Transverse colon (tissue), 4 donors: Measurements from ENCODE around the gene UNC93B1. TPM values are rescaled to one million over a fixed set of nuclear protein-coding genes. Genes with fewer than 3 reads are reported as not detected.
"Not testable (repeated sequence)": the region's sequence is repeated elsewhere in the genome, so short reads cannot be mapped to it uniquely, and the experiment has no call there.

Experiments used
- DNase-seq: peaks from one replicate; pipeline ENCODE4 v3.0.0-alpha.2; 2019
- H3K27ac ChIP-seq, 4 donors: fragments of 200-600 bp; sonication (generic); 2 replicates each; pipeline ENCODE4 v1.5.1; 2016 to 2018; ENCODE audit warnings: inconsistent platforms in 4 of 4
- H3K27me3 ChIP-seq: fragments of 200-600 bp; sonication (generic); 2 replicates; pipeline ENCODE4 v1.5.1; 2017; ENCODE audit warnings: inconsistent platforms
- H3K36me3 ChIP-seq, 4 donors: fragments of 200-600 bp; sonication (generic); 2 replicates each; pipeline ENCODE4 v1.5.1; 2017 to 2019; ENCODE audit warnings: inconsistent platforms in 4 of 4
- H3K4me1 ChIP-seq, 4 donors: fragments of 200-600 bp; sonication (generic); 2 replicates each; pipeline ENCODE4 v1.5.1; 2017 to 2020; ENCODE audit warnings: inconsistent platforms in 4 of 4
- H3K4me3 ChIP-seq, 4 donors: fragments of 200-600 bp; sonication (generic); 1 replicate in 1 of 4; 2 replicates in 3 of 4; pipeline versions ENCODE4 v1.5.1 to v1.6.1; 2017 to 2019; ENCODE audit warnings: inconsistent platforms in 4 of 4
- H3K9me3 ChIP-seq, 2 donors: fragments of 200-600 bp; sonication (generic); 2 replicates each; pipeline ENCODE4 v1.5.1; 2017 to 2019; ENCODE audit warnings: inconsistent platforms in 2 of 2
- EP300 ChIP-seq: sonication (generic); formaldehyde crosslinking; IDR thresholded peaks from one replicate; pipeline ENCODE4 v1.6.1; 2017; ENCODE audit warnings: antibody characterized with exemption, low read depth
- POLR2A ChIP-seq: fragments of 450-650 bp; IDR thresholded peaks from one replicate; pipeline ENCODE4 v1.6.1; 2016; ENCODE audit warnings: antibody characterized with exemption, mild to moderate bottlenecking, moderate library complexity
- POLR2AphosphoS5 ChIP-seq, 3 donors: sonication (generic); formaldehyde crosslinking; IDR thresholded peaks; one replicate each; pipeline ENCODE4 v1.6.1; 2016; ENCODE audit warnings: antibody characterized with exemption in 3 of 3
- WGBS, 2 donors: methylation state at CpG; one replicate each; pipeline ENCODE4 v1.1.5; 2018; ENCODE audit warnings: low coverage in 1 of 2; 5-methylcytosine and 5-hydroxymethylcytosine counted together
- in situ Hi-C, 4 donors: fragments of 200-750 bp; cut with MboI; loops; one replicate each; pipeline versions ENCODE4 v1.15.0 to v1.15.1; 2017; ENCODE audit warnings: low sequenced_read_pairs in 3 of 4, low pct_ligation_motif_present in 1 of 4, low pct_unique_long_range_greater_than_20kb in 1 of 4
- intact Hi-C: fragments of 100-400 bp; cut with DNase I; formaldehyde crosslinking; loops from one replicate; pipeline ENCODE4 v1.15.1; 2023; ENCODE audit warnings: low total_unique reads
- total RNA-seq, 4 donors: library from RNA; depleted of rRNA; stranded (reverse); fragments of >200 nt; gene quantifications; one replicate each; pipeline ENCODE4 v1.1.0, GENCODE V29; 2016
- TF ChIP-seq, protein P1 (sequence below), 5 experiments: fragments of 200-600 bp in 3 of 5; fragments of 450-650 bp in 2 of 5; sonication (generic) in 3 of 5; IDR thresholded peaks; 1 replicate in 2 of 5; 2 replicates in 3 of 5; pipeline ENCODE4 v1.5.1; 2016 to 2017; ENCODE audit warnings: antibody characterized with exemption in 5 of 5, inconsistent platforms in 3 of 5, mild to moderate bottlenecking in 2 of 5, moderate library complexity in 1 of 5

UNC93B1 gene
- total RNA-seq, 4 donors from 2014 or later = 32.2 to 67.7 (median 54.7) TPM

DNA sequence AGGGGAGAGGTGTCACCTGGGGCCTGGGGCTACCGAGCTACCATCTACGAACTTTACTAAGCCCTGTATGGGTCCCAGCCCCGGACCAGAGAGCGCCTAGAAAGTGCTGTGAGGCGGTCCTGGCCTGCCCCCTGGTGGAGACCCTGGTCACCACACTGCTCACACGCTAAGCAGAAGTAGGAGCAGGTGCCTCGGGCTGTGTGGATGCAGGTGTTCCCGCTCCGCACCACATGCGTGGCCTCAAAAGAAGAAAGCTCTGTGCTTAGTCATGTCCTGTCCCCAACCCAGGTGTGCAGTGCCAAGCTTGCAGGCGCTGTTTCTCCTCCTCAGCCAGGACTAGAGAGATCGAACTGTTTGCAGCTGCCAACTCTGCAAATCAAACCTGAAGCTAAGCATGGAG lies 10.1 kb downstream of the UNC93B1 start:
- H3K4me3 ChIP-seq, H3K27ac ChIP-seq, intact Hi-C loops, H3K9me3 ChIP-seq, in situ Hi-C loops, H3K36me3 ChIP-seq: not testable (repeated sequence)
- Histone ChIP-seq H3K27me3 (peaks cover 11% of the 10 kb centered on the region), H3K4me1 (peaks cover 0 to 25% (median 12%) of the 10 kb centered on the region in 4 donors)
- TF ChIP-seq, protein P1, sequence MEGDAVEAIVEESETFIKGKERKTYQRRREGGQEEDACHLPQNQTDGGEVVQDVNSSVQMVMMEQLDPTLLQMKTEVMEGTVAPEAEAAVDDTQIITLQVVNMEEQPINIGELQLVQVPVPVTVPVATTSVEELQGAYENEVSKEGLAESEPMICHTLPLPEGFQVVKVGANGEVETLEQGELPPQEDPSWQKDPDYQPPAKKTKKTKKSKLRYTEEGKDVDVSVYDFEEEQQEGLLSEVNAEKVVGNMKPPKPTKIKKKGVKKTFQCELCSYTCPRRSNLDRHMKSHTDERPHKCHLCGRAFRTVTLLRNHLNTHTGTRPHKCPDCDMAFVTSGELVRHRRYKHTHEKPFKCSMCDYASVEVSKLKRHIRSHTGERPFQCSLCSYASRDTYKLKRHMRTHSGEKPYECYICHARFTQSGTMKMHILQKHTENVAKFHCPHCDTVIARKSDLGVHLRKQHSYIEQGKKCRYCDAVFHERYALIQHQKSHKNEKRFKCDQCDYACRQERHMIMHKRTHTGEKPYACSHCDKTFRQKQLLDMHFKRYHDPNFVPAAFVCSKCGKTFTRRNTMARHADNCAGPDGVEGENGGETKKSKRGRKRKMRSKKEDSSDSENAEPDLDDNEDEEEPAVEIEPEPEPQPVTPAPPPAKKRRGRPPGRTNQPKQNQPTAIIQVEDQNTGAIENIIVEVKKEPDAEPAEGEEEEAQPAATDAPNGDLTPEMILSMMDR (IDR thresholded peaks at IDR 0.05) = peak; percentile 50 to 83 (median 68)
- DNase-seq = peak; percentile 76
- 10% methylated on average over 12 of the region's 12 CpGs; no CpG with 5 or more reads in 1 of the 2 donors for WGBS, 2 donors

DNA sequence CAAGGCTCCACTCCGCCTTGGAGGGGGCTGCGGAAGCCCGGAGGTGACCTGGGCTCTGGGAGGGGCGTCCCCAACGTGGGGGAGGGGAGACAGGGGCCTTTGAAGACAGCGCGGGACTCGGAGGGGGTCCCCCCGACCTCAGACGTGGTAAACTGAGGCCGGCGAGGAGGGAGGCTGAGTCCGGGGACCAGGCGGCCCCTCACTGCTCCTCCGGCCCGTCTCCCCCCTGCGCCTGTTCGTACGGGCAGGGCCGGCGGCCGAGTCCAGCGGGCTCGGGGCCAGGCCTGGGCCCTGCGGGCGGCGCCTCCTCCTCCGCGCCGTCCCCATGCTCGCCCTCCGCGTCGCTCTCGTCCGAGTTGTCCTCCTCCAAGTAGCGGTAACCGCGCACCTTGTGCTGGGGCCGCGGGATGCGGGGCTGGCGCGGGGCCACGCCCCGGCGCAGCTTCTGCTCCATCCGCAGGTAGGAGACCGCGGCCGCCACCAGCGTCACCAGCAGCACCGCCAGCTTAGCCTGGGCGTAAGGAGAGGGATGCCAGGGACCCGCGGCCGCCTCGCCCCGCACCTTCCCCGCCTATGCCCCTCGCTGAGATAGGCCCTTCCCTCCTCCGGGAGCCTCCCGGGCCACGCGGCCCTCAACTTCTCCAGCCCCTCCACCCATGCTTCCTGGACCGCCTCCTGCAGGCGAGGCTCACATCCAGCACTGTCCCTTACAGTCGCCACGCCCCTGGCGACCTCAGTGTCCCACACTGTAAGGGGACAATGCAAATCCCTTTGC lies 12.4 kb downstream of the UNC93B1 start:
- Histone ChIP-seq H3K4me1 (peaks cover 0 to 15% (median 10%) of the 10 kb centered on the region in 4 donors), H3K4me3 (peak overlapping the region in 1 of 4 donors; percentile 32), H3K27me3 (peaks cover 11% of the 10 kb centered on the region)
- intact Hi-C loops, DNase-seq, in situ Hi-C loops, H3K9me3 ChIP-seq, H3K36me3 ChIP-seq, H3K27ac ChIP-seq: not testable (repeated sequence)
- 51% methylated on average over 50 of the region's 70 CpGs; no CpG with 5 or more reads in 1 of the 2 donors for WGBS, 2 donors

DNA sequence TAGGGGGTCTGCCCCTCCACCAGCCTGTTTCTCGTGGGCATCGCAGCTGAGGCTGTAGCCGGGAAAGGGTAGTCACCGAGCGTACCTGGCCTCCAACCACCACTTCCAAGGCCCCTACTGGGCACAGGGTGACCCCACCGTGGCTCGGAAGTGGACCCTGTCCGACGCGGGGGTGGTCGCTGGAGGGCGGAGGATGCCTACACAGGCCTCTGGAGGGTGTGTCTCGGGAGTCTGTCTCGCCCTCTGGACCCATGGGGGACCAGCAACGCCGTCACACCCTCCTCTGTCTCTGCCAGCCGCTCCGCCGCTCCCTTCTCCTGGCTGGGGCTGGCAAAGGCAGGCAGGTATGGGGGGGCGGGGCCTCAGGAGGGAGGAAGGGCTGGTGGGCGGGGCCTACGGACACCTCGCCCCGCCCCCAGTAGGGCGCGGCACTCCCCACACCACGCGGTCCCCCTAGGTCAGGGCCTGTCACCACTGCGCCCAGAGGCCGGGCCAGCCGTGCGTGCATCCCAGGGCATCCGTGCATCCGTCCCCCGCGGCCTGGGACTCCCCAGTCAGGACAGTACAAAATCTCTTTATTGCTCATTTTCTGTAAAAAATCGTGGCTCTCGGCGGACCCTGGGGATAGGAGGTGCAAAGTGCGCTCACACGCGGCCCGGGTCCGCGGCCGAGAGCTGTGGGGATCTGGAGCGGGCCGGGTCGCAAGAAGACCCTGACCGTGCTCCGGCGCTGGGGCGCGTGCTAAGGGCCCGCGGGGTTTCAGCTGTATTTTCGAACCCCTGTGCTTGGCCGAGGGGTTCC lies 13.2 kb downstream of the UNC93B1 start:
- peaks cover 0 to 10% (median 8%) of the 10 kb centered on the region in 4 donors for H3K4me1 ChIP-seq
- H3K27me3 ChIP-seq = peaks cover 11% of the 10 kb centered on the region
- intact Hi-C loops, in situ Hi-C loops, H3K9me3 ChIP-seq, H3K27ac ChIP-seq, H3K36me3 ChIP-seq, DNase-seq: not testable (repeated sequence)
- H3K4me3 ChIP-seq = peak overlapping the region in 1 of 4 donors; percentile 32
- WGBS, 2 donors = 34% methylated on average over 22 of the region's 58 CpGs; no CpG with 5 or more reads in 1 of the 2 donors

DNA sequence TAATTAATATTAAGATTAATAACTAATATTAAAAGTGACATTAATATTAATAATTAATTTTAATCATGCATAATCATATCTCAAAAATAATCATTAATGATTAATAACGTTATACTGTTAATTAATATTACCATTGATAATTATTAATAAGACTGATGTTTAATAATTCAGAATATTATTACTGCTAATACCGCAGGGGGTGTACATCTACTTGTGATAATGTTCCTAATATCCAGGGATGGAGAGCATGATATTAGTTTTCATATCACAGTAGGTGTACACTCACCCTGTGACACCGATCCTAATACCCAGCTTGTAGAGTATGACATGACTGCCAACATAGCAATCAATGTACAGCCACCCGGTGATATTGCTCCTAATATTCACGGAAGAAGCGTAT lies 18.6 kb downstream of the UNC93B1 start:
- in situ Hi-C loops, H3K4me3 ChIP-seq, intact Hi-C loops: not testable (repeated sequence)

DNA sequence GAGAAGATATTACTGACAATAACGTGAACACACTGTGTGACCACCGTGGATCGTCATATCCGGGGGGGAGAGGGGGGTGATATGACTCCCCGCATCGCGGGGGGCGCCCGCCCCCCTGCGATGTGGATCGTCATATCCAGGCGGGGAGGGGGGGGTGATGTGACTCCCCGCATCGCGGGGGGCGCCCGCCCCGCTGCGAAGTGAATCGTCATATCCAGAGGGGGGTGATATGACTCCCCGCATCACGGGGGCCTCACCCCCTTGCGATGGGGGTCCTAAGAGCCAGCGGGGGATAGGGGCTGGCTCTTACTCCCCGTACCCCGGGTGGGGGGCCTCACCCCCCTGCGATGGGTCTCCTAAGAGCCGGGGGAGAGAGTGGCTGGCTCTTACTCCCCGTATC lies 19.9 kb downstream of the UNC93B1 start:
- DNase-seq = no peak
- in situ Hi-C loops = no loop called here

More for the DNA sequence above, 18.6 kb downstream of the UNC93B1 start:
- H3K4me1 ChIP-seq, H3K36me3 ChIP-seq, H3K27me3 ChIP-seq, DNase-seq, H3K27ac ChIP-seq, H3K9me3 ChIP-seq: not testable (repeated sequence)
- WGBS, 2 donors = 78 to 79% methylated on average over 3 to 6 of the region's 6 CpGs

DNA sequence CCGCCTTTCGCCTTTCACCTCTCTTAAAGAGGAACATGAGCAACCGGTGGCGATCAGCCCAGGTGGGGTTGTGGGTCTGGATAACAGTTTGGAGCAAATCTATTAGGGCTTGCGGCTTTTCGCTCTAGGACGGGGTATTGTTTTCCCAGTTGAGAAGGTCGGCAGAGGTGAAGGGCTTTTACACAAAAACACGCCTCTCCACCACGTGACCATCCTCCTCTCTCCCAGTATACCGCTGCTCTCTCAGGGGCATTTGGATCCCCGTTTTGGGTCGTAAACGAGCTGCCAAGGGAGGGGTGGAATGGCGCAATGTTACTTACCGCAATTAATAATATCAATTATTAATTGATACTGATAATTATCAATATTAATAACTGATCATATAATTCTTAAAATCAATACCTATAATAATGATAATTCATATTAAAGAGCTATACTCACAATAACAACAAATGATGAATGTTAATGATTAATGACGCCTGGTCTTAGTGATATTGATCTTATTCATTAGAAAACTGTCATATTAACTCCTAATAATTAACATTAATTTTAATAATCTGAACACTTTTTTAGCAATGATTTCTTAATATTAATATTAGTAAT lies 21.5 kb downstream of the UNC93B1 start:
- H3K36me3 ChIP-seq, in situ Hi-C loops, H3K4me1 ChIP-seq, H3K9me3 ChIP-seq, H3K4me3 ChIP-seq, intact Hi-C loops, H3K27me3 ChIP-seq, DNase-seq, H3K27ac ChIP-seq: not testable (repeated sequence)
- 72 to 81% methylated on average over 9 to 17 of the region's 17 CpGs for WGBS, 2 donors

More for the DNA sequence above, 19.9 kb downstream of the UNC93B1 start:
- WGBS, 2 donors = 76% methylated on average over 23 of the region's 29 CpGs; no CpG with 5 or more reads in 1 of the 2 donors
- TF ChIP-seq POLR2A (no peak), POLR2AphosphoS5 (IDR thresholded peaks at IDR 0.05) (no peak), EP300 (no peak)
- TF ChIP-seq, protein P1 (IDR thresholded peaks at IDR 0.05) = no peak
- no peak overlapping the region for H3K27ac ChIP-seq
- peaks cover 0 to 2% (median under 1%) of the 10 kb centered on the region in 4 donors for H3K4me1 ChIP-seq
- H3K36me3 ChIP-seq = no peaks in the 10 kb centered on the region
- no peaks in the 10 kb centered on the region for H3K9me3 ChIP-seq
- H3K27me3 ChIP-seq = no peaks in the 10 kb centered on the region
- H3K4me3 ChIP-seq = no peak overlapping the region
- intact Hi-C loops = no loop called here

DNA sequence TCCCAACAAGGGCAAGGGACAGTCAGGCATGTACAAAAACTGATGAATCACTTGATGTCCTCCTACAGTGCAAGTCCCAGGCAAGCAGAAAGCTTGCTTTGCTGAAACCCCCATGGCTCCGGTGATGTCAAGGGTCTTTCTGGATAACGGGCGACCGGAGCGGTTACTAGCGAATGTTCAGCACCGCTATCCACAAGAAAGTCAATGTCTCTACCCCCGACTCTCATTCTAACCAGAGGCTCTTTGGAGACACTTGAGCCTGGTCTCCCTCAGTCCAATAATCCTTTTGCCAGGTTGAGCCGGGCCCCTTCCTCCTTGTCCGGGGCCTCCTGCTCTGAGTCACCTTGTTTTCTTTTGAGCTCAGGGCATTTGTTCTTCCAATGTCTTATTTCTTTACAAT lies 22.7 kb downstream of the UNC93B1 start:
- H3K4me3 ChIP-seq, in situ Hi-C loops, H3K27ac ChIP-seq, H3K36me3 ChIP-seq, H3K9me3 ChIP-seq, H3K27me3 ChIP-seq, DNase-seq, intact Hi-C loops, H3K4me1 ChIP-seq: not testable (repeated sequence)
- 55 to 84% methylated on average over 2 to 10 of the region's 10 CpGs for WGBS, 2 donors
